Tibial nerve (tissue), 4 donors: ENCODE data around the gene PHEX. TPM values are rescaled to one million over a fixed set of nuclear protein-coding genes. Genes with fewer than 3 reads are reported as not detected.

Source experiments
- DNase-seq, 2 donors: peaks; one replicate each; pipeline ENCODE4 v3.0.0-alpha.2; 2019; ENCODE audit warnings: low spot score in 2 of 2
- H3K27ac ChIP-seq, 4 donors: fragments of 200-600 bp; sonication (generic) in 3 of 4; one replicate each; pipeline ENCODE4 v1.5.1; 2017 to 2019; ENCODE audit warnings: mild to moderate bottlenecking in 1 of 4
- H3K27me3 ChIP-seq, 2 donors: fragments of 200-600 bp; sonication (generic) in 1 of 2; one replicate each; pipeline versions ENCODE4 v1.5.1 to v1.6.0; 2017 to 2019
- H3K36me3 ChIP-seq, 3 donors: fragments of 200-600 bp; sonication (generic); one replicate each; pipeline ENCODE4 v1.5.1; 2018 to 2019
- H3K4me1 ChIP-seq, 4 donors: fragments of 200-600 bp; sonication (generic) in 3 of 4; one replicate each; pipeline ENCODE4 v1.5.1; 2017 to 2019
- H3K4me3 ChIP-seq, 4 donors: fragments of 200-600 bp; sonication (generic) in 3 of 4; one replicate each; pipeline ENCODE4 v1.5.1; 2017 to 2019; ENCODE audit warnings: mild to moderate bottlenecking in 1 of 4, moderate library complexity in 1 of 4
- H3K9me3 ChIP-seq, 4 donors: fragments of 200-600 bp; sonication (generic) in 3 of 4; one replicate each; pipeline ENCODE4 v1.5.1; 2017 to 2019
- CTCF ChIP-seq, 5 experiments: fragments of 200-600 bp in 3 of 5; fragments of 450-650 bp in 2 of 5; sonication (generic) in 3 of 5; IDR thresholded peaks; one replicate each; pipeline ENCODE4 v1.5.1; 2016 to 2019; ENCODE audit warnings: antibody characterized with exemption in 5 of 5, mild to moderate bottlenecking in 3 of 5, moderate library complexity in 2 of 5
- EP300 ChIP-seq, 2 donors: sonication (generic); formaldehyde crosslinking; IDR thresholded peaks; one replicate each; pipeline ENCODE4 v1.6.1; 2017; ENCODE audit warnings: antibody characterized with exemption in 2 of 2, mild to moderate bottlenecking in 1 of 2
- POLR2A ChIP-seq, 2 donors: fragments of 450-650 bp; IDR thresholded peaks; one replicate each; pipeline ENCODE4 v1.6.1; 2017; ENCODE audit warnings: antibody characterized with exemption in 2 of 2, mild to moderate bottlenecking in 2 of 2, moderate library complexity in 2 of 2
- WGBS, 2 donors: methylation state at CpG; one replicate each; pipeline ENCODE4 v1.1.5; 2018; 5-methylcytosine and 5-hydroxymethylcytosine counted together
- total RNA-seq, 4 donors: library from RNA; depleted of rRNA; stranded (reverse); fragments of >200 nt; gene quantifications; one replicate each; pipeline ENCODE4 v1.1.0, GENCODE V29; 2016

Gene PHEX
- total RNA-seq, 4 donors from 2014 or later = under 0.01 TPM; not detected in 2

- Histone ChIP-seq H3K27me3 (no peaks in the 10 kb centered on the region), H3K36me3 (no peaks in the 10 kb centered on the region), H3K27ac (no peak overlapping the region), H3K9me3 (no peaks in the 10 kb centered on the region), H3K4me3 (no peak overlapping the region), H3K4me1 (no peaks in the 10 kb centered on the region)
- TF ChIP-seq EP300 (IDR thresholded peaks at IDR 0.05) (no peak), CTCF (IDR thresholded peaks at IDR 0.05) (no peak), POLR2A (IDR thresholded peaks at IDR 0.05) (no peak)
- no peak for DNase-seq
- 66 to 76% methylated on average over 3 of the region's 3 CpGs for WGBS, 2 donors
These were observed 216.3 kb downstream of the PHEX start for GRCh38 chrX:22248401-22248800.

GRCh38 chrX:22249371-22249770 lies 217.2 kb downstream of the PHEX start:
- TF ChIP-seq EP300 (IDR thresholded peaks at IDR 0.05) (no peak), CTCF (IDR thresholded peaks at IDR 0.05) (no peak)
- H3K36me3 ChIP-seq = no peaks in the 10 kb centered on the region

GRCh38 chrX:22268706-22269105 lies 236.6 kb downstream of the PHEX start:
- DNase-seq = no peak
- Histone ChIP-seq H3K36me3 (no peaks in the 10 kb centered on the region), H3K27ac (no peak overlapping the region), H3K27me3 (no peaks in the 10 kb centered on the region), H3K4me1 (no peaks in the 10 kb centered on the region), H3K4me3 (no peak overlapping the region), H3K9me3 (no peaks in the 10 kb centered on the region)
- 61 to 71% methylated on average over 6 of the region's 6 CpGs for WGBS, 2 donors
- TF ChIP-seq POLR2A (IDR thresholded peaks at IDR 0.05) (no peak), CTCF (IDR thresholded peaks at IDR 0.05) (no peak), EP300 (IDR thresholded peaks at IDR 0.05) (no peak)

More at GRCh38 chrX:22249371-22249770, 217.2 kb downstream of the PHEX start:
- Histone ChIP-seq H3K4me1 (no peaks in the 10 kb centered on the region), H3K4me3 (no peak overlapping the region), H3K27ac (no peak overlapping the region), H3K27me3 (no peaks in the 10 kb centered on the region), H3K9me3 (no peaks in the 10 kb centered on the region)
- 38 to 62% methylated on average over 2 of the region's 2 CpGs for WGBS, 2 donors
- no peak for DNase-seq

- Histone ChIP-seq H3K27me3 (no peaks in the 10 kb centered on the region), H3K9me3 (no peaks in the 10 kb centered on the region), H3K4me3 (no peak within 1 kb of the TSS), H3K4me1 (no peaks in the 10 kb centered on the region), H3K27ac (no peak within 1 kb of the TSS), H3K36me3 (no peaks in the 10 kb centered on the region)
- TF ChIP-seq POLR2A (IDR thresholded peaks at IDR 0.05) (no peak), EP300 (IDR thresholded peaks at IDR 0.05) (no peak), CTCF (IDR thresholded peaks at IDR 0.05) (no peak)
- no peak for DNase-seq
- WGBS, 2 donors = 88 to 92% methylated on average over 13 of the region's 13 CpGs
These were observed 240.5 kb downstream of the PHEX start, which contains the start of gene CBLL2 for GRCh38 chrX:22272613-22273012. Gene CBLL2, plus strand, starts transcription at chrX:22272913. Its CDS starts 79 bp downstream, at chrX:22272992.

GRCh38 chrX:22273714-22274317 lies 241.7 kb downstream of the PHEX start:
- Histone ChIP-seq H3K27ac (no peak overlapping the region), H3K36me3 (no peaks in the 10 kb centered on the region), H3K4me1 (no peaks in the 10 kb centered on the region), H3K9me3 (no peaks in the 10 kb centered on the region), H3K27me3 (no peaks in the 10 kb centered on the region), H3K4me3 (no peak overlapping the region)
- no peak for TF ChIP-seq EP300 (IDR thresholded peaks at IDR 0.05)
- TF ChIP-seq POLR2A (IDR thresholded peaks at IDR 0.05) = no peak
- TF ChIP-seq CTCF (IDR thresholded peaks at IDR 0.05) = no peak
- WGBS, 2 donors = 89 to 98% methylated on average over 15 of the region's 15 CpGs
- DNase-seq = no peak
